ENCODE data around the gene ADD3.

DNA sequence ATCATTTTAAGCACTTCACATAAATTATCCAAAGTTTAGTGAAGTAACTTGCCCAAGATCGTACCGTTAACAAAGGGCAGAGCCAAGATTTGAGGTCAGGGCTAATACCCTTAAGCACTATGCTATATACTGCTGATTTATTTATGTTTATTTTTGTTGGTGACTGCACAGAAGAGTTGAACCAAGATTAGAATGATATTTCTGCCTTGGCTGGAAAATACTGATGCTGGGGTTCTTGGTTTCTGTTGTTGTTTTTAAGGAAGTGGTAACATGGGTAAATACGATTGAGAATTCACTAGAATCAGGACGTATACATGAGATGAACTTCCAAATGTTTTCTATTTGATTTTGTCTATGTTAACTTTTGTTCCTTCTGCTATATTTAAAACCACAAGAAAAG, 9.3 kb downstream of the ADD3 start:
- TF ChIP-seq POLR2A (IDR thresholded peaks at IDR 0.05; ENCODE audit: low read depth, low read length) (no peak), TAF1 (IDR thresholded peaks at IDR 0.05; ENCODE audit: low read depth, low read length) (no peak), PAX5 (IDR thresholded peaks at IDR 0.05; ENCODE audit: insufficient read depth, low read length, severe bottlenecking) (no peak), POLR2AphosphoS5 (IDR thresholded peaks at IDR 0.05; ENCODE audit: low read depth, low read length) (no peak), SPI1 (IDR thresholded peaks at IDR 0.05; ENCODE audit: low read depth, low read length) (peak; percentile 68; the same call in 1 of the 2 replicates), POU2F2 (IDR thresholded peaks at IDR 0.05; ENCODE audit: low read depth, low read length) (no peak)
